ENCODE data around the gene SIRT5.

SIRT5 gene

GRCh38 chr6:13541496-13541895 lies 32.9 kb upstream of the SIRT5 start (continued):
- TF ChIP-seq HOXA7 (CRISPR knock-in tag; IDR thresholded peaks at IDR 0.05; ENCODE audit: borderline replicate concordance), result no peak

GRCh38 chr6:13544454-13545186 lies 29.8 kb upstream of the SIRT5 start:
- H3K4me3 ChIP-seq (ENCODE audit: low read depth, low read length), result no peak overlapping the region
- no peak for TF ChIP-seq SETDB1 (IDR thresholded peaks at IDR 0.05; ENCODE audit: insufficient read length, low read length)
- TF ChIP-seq ZNF747 (tag by site-specific recombination; IDR thresholded peaks at IDR 0.05), result no peak
- no peak for TF ChIP-seq ZNF571 (tag by site-specific recombination; IDR thresholded peaks at IDR 0.05)
- TF ChIP-seq BCL11A (tag by site-specific recombination; IDR thresholded peaks at IDR 0.05; ENCODE audit: low read depth), result no peak
- CTCF ChIA-PET, result interaction anchor here (1.0 kb wide), 1 partner anchor 30 kb away, joined by 6 read pairs; no protein-coding TSS in a partner anchor
- no peak overlapping the region for H3K27ac ChIP-seq (ENCODE audit: extremely low read depth, low read depth, low read length)
- H3K36me3 ChIP-seq (ENCODE audit: control insufficient read depth in 2 of 2, insufficient read depth in 1 of 2, low read length in 2 of 2), result no peaks in the 10 kb centered on the region
- no peaks in the 10 kb centered on the region for H3K9me3 ChIP-seq (ENCODE audit: control insufficient read depth, insufficient read depth, low read depth, low read length)
- POLR2A ChIA-PET, result no interaction called here
- no peaks in the 10 kb centered on the region for H3K4me1 ChIP-seq (ENCODE audit: control insufficient read depth, insufficient read depth, low read length)

GRCh38 chr6:13545885-13546284 lies 28.5 kb upstream of the SIRT5 start:
- CTCF ChIA-PET, result interaction anchor here (0.6 kb wide), 1 partner anchor 521 kb away, joined by 3 read pairs; no protein-coding TSS in a partner anchor

DNA sequence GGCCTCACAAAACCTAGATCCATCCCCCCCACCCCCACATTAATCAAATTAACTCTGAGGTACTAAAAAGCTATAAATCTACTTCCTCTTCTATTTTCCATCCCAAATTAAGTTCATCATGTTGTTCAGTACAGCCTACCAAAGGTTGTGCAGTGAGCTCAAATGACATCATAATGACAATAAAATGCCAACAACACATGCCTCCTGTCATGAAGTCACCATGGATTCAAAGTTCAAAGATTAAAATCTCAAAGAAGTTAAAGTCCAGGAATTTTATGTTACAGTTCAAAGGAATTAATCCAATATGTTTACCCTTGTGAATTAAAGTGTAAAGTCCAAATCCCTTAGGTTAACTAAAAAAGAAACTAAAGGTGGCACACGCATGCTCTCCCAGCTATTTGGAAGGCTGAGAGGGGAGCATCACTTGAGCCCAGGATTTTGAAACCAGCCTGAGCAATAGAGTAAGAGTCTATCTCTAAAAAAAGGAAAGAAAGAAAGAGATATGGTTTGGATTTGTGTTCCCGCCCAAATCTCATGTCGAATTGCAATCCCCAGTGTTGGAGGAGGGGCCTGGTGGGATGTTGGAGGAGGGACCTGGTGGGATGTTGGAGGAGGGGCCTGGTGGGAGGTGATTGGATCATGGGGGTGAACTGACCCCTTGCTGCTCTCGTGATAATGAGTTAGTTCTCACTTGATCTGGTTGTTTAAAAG lies 25.7 kb upstream of the SIRT5 start:
- H3K27ac ChIP-seq (ENCODE audit: extremely low read depth, low read depth, low read length), result no peak overlapping the region
- ChIA-PET CTCF (interaction anchor here (0.6 to 0.8 kb wide), 2 partner anchors 16 to 23 kb away, joined by 3 read pairs; no protein-coding TSS in a partner anchor), POLR2A (interaction anchor here (0.6 kb wide), 1 partner anchor 10 kb away, joined by 3 read pairs; no protein-coding TSS in a partner anchor)
- H3K36me3 ChIP-seq (ENCODE audit: control insufficient read depth in 2 of 2, insufficient read depth in 1 of 2, low read length in 2 of 2), result no peaks in the 10 kb centered on the region
- no peak overlapping the region for H3K4me3 ChIP-seq (ENCODE audit: low read depth, low read length)
- no peaks in the 10 kb centered on the region for H3K4me1 ChIP-seq (ENCODE audit: control insufficient read depth, insufficient read depth, low read length)
- no peaks in the 10 kb centered on the region for H3K9me3 ChIP-seq (ENCODE audit: control insufficient read depth, insufficient read depth, low read depth, low read length)
- no peak for TF ChIP-seq MYNN (tag by site-specific recombination; IDR thresholded peaks at IDR 0.05; ENCODE audit: borderline replicate concordance)
- no peak for TF ChIP-seq ZNF513 (tag by site-specific recombination; IDR thresholded peaks at IDR 0.05)
- no peak for TF ChIP-seq ZNF175 (tag by site-specific recombination; IDR thresholded peaks at IDR 0.05)
- TF ChIP-seq, protein P1, sequence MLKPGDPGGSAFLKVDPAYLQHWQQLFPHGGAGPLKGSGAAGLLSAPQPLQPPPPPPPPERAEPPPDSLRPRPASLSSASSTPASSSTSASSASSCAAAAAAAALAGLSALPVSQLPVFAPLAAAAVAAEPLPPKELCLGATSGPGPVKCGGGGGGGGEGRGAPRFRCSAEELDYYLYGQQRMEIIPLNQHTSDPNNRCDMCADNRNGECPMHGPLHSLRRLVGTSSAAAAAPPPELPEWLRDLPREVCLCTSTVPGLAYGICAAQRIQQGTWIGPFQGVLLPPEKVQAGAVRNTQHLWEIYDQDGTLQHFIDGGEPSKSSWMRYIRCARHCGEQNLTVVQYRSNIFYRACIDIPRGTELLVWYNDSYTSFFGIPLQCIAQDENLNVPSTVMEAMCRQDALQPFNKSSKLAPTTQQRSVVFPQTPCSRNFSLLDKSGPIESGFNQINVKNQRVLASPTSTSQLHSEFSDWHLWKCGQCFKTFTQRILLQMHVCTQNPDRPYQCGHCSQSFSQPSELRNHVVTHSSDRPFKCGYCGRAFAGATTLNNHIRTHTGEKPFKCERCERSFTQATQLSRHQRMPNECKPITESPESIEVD (tag by site-specific recombination; IDR thresholded peaks at IDR 0.05), result peak; percentile 25; the same call in 1 of the 2 replicates
- TF ChIP-seq ZNF114 (tag by site-specific recombination; IDR thresholded peaks at IDR 0.05), result no peak
- peak; percentile 85 for TF ChIP-seq ZFHX2 (tag by site-specific recombination; conservative IDR thresholded peaks at IDR 0.05)
- TF ChIP-seq ZNF629 (tag by site-specific recombination; IDR thresholded peaks at IDR 0.05), result peak; percentile 60
- no peak for TF ChIP-seq ZNF239 (tag by site-specific recombination; IDR thresholded peaks at IDR 0.05)
- no peak for TF ChIP-seq WT1 (tag by site-specific recombination; IDR thresholded peaks at IDR 0.05)
- TF ChIP-seq ZFP37 (tag by site-specific recombination; IDR thresholded peaks at IDR 0.05), result no peak
- no peak for TF ChIP-seq ZNF248 (tag by site-specific recombination; IDR thresholded peaks at IDR 0.05)
- peak; percentile 42; the same call in 1 of the 2 replicates for TF ChIP-seq ZBTB21 (tag by site-specific recombination; IDR thresholded peaks at IDR 0.05)
- no peak for TF ChIP-seq ZBTB6 (tag by site-specific recombination; IDR thresholded peaks at IDR 0.05)
- peak; percentile 85 for TF ChIP-seq EGR2 (tag by site-specific recombination; IDR thresholded peaks at IDR 0.05; ENCODE audit: low read depth)
- TF ChIP-seq ZNF596 (tag by site-specific recombination; IDR thresholded peaks at IDR 0.05), result no peak
- TF ChIP-seq, protein P2, sequence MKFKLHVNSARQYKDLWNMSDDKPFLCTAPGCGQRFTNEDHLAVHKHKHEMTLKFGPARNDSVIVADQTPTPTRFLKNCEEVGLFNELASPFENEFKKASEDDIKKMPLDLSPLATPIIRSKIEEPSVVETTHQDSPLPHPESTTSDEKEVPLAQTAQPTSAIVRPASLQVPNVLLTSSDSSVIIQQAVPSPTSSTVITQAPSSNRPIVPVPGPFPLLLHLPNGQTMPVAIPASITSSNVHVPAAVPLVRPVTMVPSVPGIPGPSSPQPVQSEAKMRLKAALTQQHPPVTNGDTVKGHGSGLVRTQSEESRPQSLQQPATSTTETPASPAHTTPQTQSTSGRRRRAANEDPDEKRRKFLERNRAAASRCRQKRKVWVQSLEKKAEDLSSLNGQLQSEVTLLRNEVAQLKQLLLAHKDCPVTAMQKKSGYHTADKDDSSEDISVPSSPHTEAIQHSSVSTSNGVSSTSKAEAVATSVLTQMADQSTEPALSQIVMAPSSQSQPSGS (tag by site-specific recombination; IDR thresholded peaks at IDR 0.05; ENCODE audit: low read depth), result peak; percentile 62

More at GRCh38 chr6:13545885-13546284, 28.5 kb upstream of the SIRT5 start:
- no peak for TF ChIP-seq ZNF112 (tag by site-specific recombination; IDR thresholded peaks at IDR 0.05)
- no peak for TF ChIP-seq ZFHX2 (tag by site-specific recombination; conservative IDR thresholded peaks at IDR 0.05)
- no peak for TF ChIP-seq ZNF521 (tag by site-specific recombination; IDR thresholded peaks at IDR 0.05)
- TF ChIP-seq ZEB2 (tag by site-specific recombination; IDR thresholded peaks at IDR 0.05), result no peak
- no peak for TF ChIP-seq SCRT1 (tag by site-specific recombination; IDR thresholded peaks at IDR 0.05; ENCODE audit: borderline replicate concordance)
- TF ChIP-seq ZNF677 (tag by site-specific recombination; IDR thresholded peaks at IDR 0.05), result no peak
- POLR2A ChIA-PET, result no interaction called here
- Histone ChIP-seq H3K4me1 (ENCODE audit: control insufficient read depth, insufficient read depth, low read length) (no peaks in the 10 kb centered on the region), H3K4me3 (ENCODE audit: low read depth, low read length) (no peak overlapping the region), H3K9me3 (ENCODE audit: control insufficient read depth, insufficient read depth, low read depth, low read length) (no peaks in the 10 kb centered on the region), H3K36me3 (ENCODE audit: control insufficient read depth in 2 of 2, insufficient read depth in 1 of 2, low read length in 2 of 2) (no peaks in the 10 kb centered on the region), H3K27ac (ENCODE audit: extremely low read depth, low read depth, low read length) (no peak overlapping the region)

Measured in HEK293 (cell line).